MG63 (cell line): ENCODE measurements around the gene CSTF2T. TPM values are rescaled to one million over a fixed set of nuclear protein-coding genes. Genes with fewer than 3 reads are reported as not detected.
A peak's percentile ranks its signal among the peaks of the same experiment; 100 is the strongest.
"Not testable (repeated sequence)": the region's sequence is repeated elsewhere in the genome, so short reads cannot be mapped to it uniquely, and the experiment has no call there.

Source experiments
- DNase-seq: peaks from one replicate; pipeline ENCODE4 v3.0.0-alpha.2; 2020
- H3K27me3 ChIP-seq: fragments of 250-450 bp; sonication (Bioruptor Pico); 2 replicates; pipeline ENCODE4 v1.5.1; 2020; ENCODE audit warnings: mild to moderate bottlenecking, moderate library complexity
- H3K36me3 ChIP-seq: fragments of 250-450 bp; sonication (Bioruptor Pico); 2 replicates; pipeline ENCODE4 v1.5.1; 2020; ENCODE audit warnings: mild to moderate bottlenecking, moderate library complexity
- H3K4me3 ChIP-seq: fragments of 250-450 bp; sonication (Bioruptor Pico); 2 replicates; pipeline ENCODE4 v1.5.1; 2020; ENCODE audit warnings: mild to moderate bottlenecking, moderate library complexity
- H3K9me3 ChIP-seq: fragments of 250-450 bp; sonication (Bioruptor Pico); 2 replicates; pipeline ENCODE4 v1.5.1; 2020; ENCODE audit warnings: mild to moderate bottlenecking, moderate library complexity
- total RNA-seq: library from RNA; depleted of rRNA; stranded (reverse); fragments of >200 nt; shearing (Covaris generic); gene quantifications from 2 replicates; pipeline ENCODE4 v1.2.3, GENCODE V29; 2014; ENCODE audit warnings: low replicate concordance

The CSTF2T gene
- total RNA-seq, 1 experiment from 2014 or later: 23.5 TPM

- Histone ChIP-seq H3K9me3 (no peaks in the 10 kb centered on the region), H3K27me3 (no peaks in the 10 kb centered on the region), H3K4me3 (no peak overlapping the region), H3K36me3 (no peaks in the 10 kb centered on the region)
- DNase-seq: no peak
Observed at GRCh38 chr10:51707392-51707791, 8.0 kb upstream of the CSTF2T start.

GRCh38 chr10:51706225-51706624 is 6.8 kb upstream of the CSTF2T start:
- peak; percentile 84 for DNase-seq
- Histone ChIP-seq H3K36me3 (no peaks in the 10 kb centered on the region), H3K27me3 (no peaks in the 10 kb centered on the region), H3K9me3 (no peaks in the 10 kb centered on the region), H3K4me3 (no peak overlapping the region)

- H3K4me3 ChIP-seq: no peak overlapping the region
- H3K36me3 ChIP-seq: no peaks in the 10 kb centered on the region
- no peak for DNase-seq
- no peaks in the 10 kb centered on the region for H3K27me3 ChIP-seq
- no peaks in the 10 kb centered on the region for H3K9me3 ChIP-seq
Observed at GRCh38 chr10:51705774-51706173, 6.4 kb upstream of the CSTF2T start.

- peak overlapping the region; percentile 67 for H3K4me3 ChIP-seq
- H3K36me3 ChIP-seq: peaks cover 9% of the 10 kb centered on the region
- H3K27me3 ChIP-seq: no peaks in the 10 kb centered on the region
- H3K9me3 ChIP-seq: no peaks in the 10 kb centered on the region
- no peak for DNase-seq
Observed at GRCh38 chr10:51700228-51700817, 928 bp upstream of the CSTF2T start.

GRCh38 chr10:51699145-51699474 is 285 bp downstream of the CSTF2T start:
- Histone ChIP-seq H3K4me3 (peak overlapping the region; percentile 67), H3K36me3 (peaks cover 12% of the 10 kb centered on the region), H3K9me3 (no peaks in the 10 kb centered on the region), H3K27me3 (no peaks in the 10 kb centered on the region)
- no peak for DNase-seq

GRCh38 chr10:51698473-51699063 is 827 bp downstream of the CSTF2T start:
- Histone ChIP-seq H3K36me3 (peaks cover 12% of the 10 kb centered on the region), H3K27me3 (no peaks in the 10 kb centered on the region), H3K9me3 (no peaks in the 10 kb centered on the region), H3K4me3 (peak overlapping the region; percentile 67)
- DNase-seq: no peak

GRCh38 chr10:51696251-51696650 is 3.1 kb downstream of the CSTF2T start:
- Histone ChIP-seq H3K27me3 (no peaks in the 10 kb centered on the region), H3K36me3 (peaks cover 12% of the 10 kb centered on the region), H3K4me3 (no peak overlapping the region), H3K9me3 (no peaks in the 10 kb centered on the region)
- no peak for DNase-seq

- H3K36me3 ChIP-seq: peaks cover 12% of the 10 kb centered on the region
- DNase-seq: no peak
- H3K9me3 ChIP-seq: no peaks in the 10 kb centered on the region
- H3K4me3 ChIP-seq: no peak overlapping the region
- no peaks in the 10 kb centered on the region for H3K27me3 ChIP-seq
Observed at GRCh38 chr10:51694086-51694768, 5.2 kb downstream of the CSTF2T start.

- Histone ChIP-seq H3K27me3 (no peaks in the 10 kb centered on the region), H3K9me3 (0 out of 2 replicates have a peak, but pooled peaks cover 2% of the 10 kb centered on the region), H3K36me3 (peaks cover 2% of the 10 kb centered on the region; the same call in 1 of the 2 replicates), H3K4me3 (no peak overlapping the region)
- DNase-seq: no peak
Observed at GRCh38 chr10:51691135-51691534, 8.3 kb downstream of the CSTF2T start.

- no peak for DNase-seq
- Histone ChIP-seq H3K27me3 (no peaks in the 10 kb centered on the region), H3K36me3 (no peaks in the 10 kb centered on the region), H3K9me3 (0 out of 2 replicates have a peak, but pooled peaks cover 2% of the 10 kb centered on the region), H3K4me3 (no peak overlapping the region)
Observed at GRCh38 chr10:51689536-51689935, 9.9 kb downstream of the CSTF2T start.

- H3K4me3 ChIP-seq, DNase-seq, H3K27me3 ChIP-seq, H3K9me3 ChIP-seq, H3K36me3 ChIP-seq: not testable (repeated sequence)
Observed at GRCh38 chr10:51688826-51689225, 10.6 kb downstream of the CSTF2T start.

GRCh38 chr10:51687296-51687695 is 12.1 kb downstream of the CSTF2T start:
- Histone ChIP-seq H3K36me3 (no peaks in the 10 kb centered on the region), H3K27me3 (no peaks in the 10 kb centered on the region), H3K9me3 (0 out of 2 replicates have a peak, but pooled peaks cover 2% of the 10 kb centered on the region), H3K4me3 (no peak overlapping the region)
- DNase-seq: no peak

- Histone ChIP-seq H3K27me3 (no peaks in the 10 kb centered on the region), H3K36me3 (no peaks in the 10 kb centered on the region), H3K4me3 (no peak overlapping the region), H3K9me3 (0 out of 2 replicates have a peak, but pooled peaks cover 2% of the 10 kb centered on the region)
- DNase-seq: peak; percentile 64
Observed at GRCh38 chr10:51685768-51686167, 13.6 kb downstream of the CSTF2T start.

- H3K36me3 ChIP-seq: no peaks in the 10 kb centered on the region
- DNase-seq: peak; percentile 87
Observed at GRCh38 chr10:51683031-51683691, 16.2 kb downstream of the CSTF2T start.

GRCh38 chr10:51679841-51680240 is 19.6 kb downstream of the CSTF2T start:
- Histone ChIP-seq H3K27me3 (no peaks in the 10 kb centered on the region), H3K9me3 (no peaks in the 10 kb centered on the region), H3K4me3 (no peak overlapping the region), H3K36me3 (no peaks in the 10 kb centered on the region)
- DNase-seq: no peak

More at GRCh38 chr10:51683031-51683691, 16.2 kb downstream of the CSTF2T start:
- Histone ChIP-seq H3K27me3 (no peaks in the 10 kb centered on the region), H3K9me3 (0 out of 2 replicates have a peak, but pooled peaks cover 2% of the 10 kb centered on the region), H3K4me3 (no peak overlapping the region)

GRCh38 chr10:51675088-51675487 is 24.3 kb downstream of the CSTF2T start:
- no peak for DNase-seq
- H3K9me3 ChIP-seq: peaks cover 8% of the 10 kb centered on the region

GRCh38 chr10:51672039-51672535 is 27.3 kb downstream of the CSTF2T start:
- peaks cover 8% of the 10 kb centered on the region for H3K9me3 ChIP-seq
- H3K27me3 ChIP-seq: no peaks in the 10 kb centered on the region
- no peak for DNase-seq
- H3K36me3 ChIP-seq: no peaks in the 10 kb centered on the region
- H3K4me3 ChIP-seq: no peak overlapping the region

More at GRCh38 chr10:51675088-51675487, 24.3 kb downstream of the CSTF2T start:
- Histone ChIP-seq H3K4me3 (no peak overlapping the region), H3K27me3 (no peaks in the 10 kb centered on the region), H3K36me3 (no peaks in the 10 kb centered on the region)
